GM18951 (cell line): Measurements from ENCODE around the gene CDC42.

Source experiments
- POLR2A ChIP-seq: IDR thresholded peaks from 4 replicates; pipeline ENCODE4 v1.6.1; 2011; ENCODE audit warnings: mild to moderate bottlenecking; ENCODE audit not compliant: insufficient read length, insufficient read depth; ENCODE audit errors: extremely low read depth
- in situ Hi-C: fragments of 300-500 bp; cut with MboI; formaldehyde crosslinking; loops from one replicate; pipeline ENCODE4 v1.12.0; 2022; ENCODE audit warnings: low sequenced_read_pairs, mixed read lengths, inconsistent platforms; ENCODE audit not compliant: unreplicated experiment

The CDC42 gene

GRCh38 chr1:22114083-22115012, 61.8 kb downstream of the CDC42 start:
- no peak for TF ChIP-seq POLR2A
- in situ Hi-C loops: no loop called here

DNA sequence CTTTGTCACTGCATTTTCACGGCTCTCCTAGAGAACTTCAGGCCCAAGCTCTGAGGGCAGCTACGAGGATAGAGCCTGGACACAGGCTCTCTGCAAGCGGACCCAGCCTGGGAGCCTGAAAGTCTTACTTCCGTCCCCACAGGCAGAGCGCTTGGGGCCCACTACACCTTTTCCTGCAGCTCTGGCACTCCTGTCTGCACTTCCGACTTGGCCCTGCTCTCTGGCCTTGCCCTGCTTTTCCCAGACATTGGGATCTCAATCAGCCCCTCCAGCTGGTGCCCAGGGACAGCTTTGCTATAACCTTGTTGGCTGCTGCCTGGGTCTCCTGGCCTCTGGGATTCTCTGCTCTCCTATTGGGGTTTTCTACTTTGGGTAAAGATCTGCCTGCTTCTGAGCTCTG, 62.8 kb downstream of the CDC42 start:
- in situ Hi-C loops: no loop called here
- no peak for TF ChIP-seq POLR2A

GRCh38 chr1:22117238-22117637, 64.7 kb downstream of the CDC42 start:
- TF ChIP-seq POLR2A: no peak
- in situ Hi-C loops: no loop called here

DNA sequence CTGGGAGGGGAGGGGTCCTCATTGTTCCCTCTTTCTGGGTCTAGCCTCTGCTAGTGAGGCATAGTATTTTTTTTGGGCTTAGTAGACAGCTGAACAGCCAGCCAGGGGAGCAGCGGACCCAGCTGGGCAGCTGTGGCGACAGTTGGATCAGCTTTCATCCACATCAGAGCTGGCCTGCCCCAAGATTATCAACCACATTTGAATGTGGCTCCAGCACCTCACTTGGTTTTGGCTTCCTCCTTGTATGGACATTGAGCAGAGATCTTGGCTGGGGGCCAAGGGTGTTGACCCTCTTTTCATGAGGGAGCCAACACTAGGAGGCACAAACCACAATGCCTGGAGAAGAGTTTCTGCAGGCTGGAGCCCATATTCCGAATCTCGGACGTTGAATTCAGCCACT, 65.3 kb downstream of the CDC42 start:
- in situ Hi-C loops: no loop called here
- no peak for TF ChIP-seq POLR2A

GRCh38 chr1:22118291-22118992, 65.9 kb downstream of the CDC42 start:
- in situ Hi-C loops: no loop called here
- no peak for TF ChIP-seq POLR2A

GRCh38 chr1:22119626-22120468, 67.3 kb downstream of the CDC42 start:
- in situ Hi-C loops: no loop called here
- no peak for TF ChIP-seq POLR2A

- in situ Hi-C loops: no loop called here
- no peak for TF ChIP-seq POLR2A
Measured at GRCh38 chr1:22120469-22120790, 67.9 kb downstream of the CDC42 start.

DNA sequence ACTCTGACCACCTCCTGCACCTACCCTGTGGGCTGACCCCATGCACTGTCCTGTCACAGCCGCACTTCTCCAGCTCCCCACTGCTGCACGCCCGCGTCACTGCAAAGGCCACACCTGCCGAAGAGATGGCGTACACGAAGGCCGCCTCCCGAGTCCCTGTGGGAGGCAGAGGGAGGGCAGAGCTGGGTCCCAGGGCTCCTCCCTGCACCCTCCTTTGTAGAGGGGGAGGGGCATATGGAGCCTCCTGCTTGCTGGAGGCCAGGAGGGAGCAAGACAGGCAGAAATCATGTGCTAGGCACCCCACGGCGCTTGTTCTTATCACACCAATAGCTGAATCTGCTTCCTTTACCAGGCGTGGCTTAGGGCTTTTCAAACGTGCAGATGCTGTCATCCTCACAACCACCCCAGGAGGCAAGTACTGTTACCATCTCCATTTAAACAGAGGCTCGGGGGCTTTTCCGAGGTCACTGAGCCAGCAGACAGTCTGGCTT, 69.0 kb downstream of the CDC42 start:
- TF ChIP-seq POLR2A: no peak
- in situ Hi-C loops: no loop called here

GRCh38 chr1:22122273-22123070, 70.0 kb downstream of the CDC42 start:
- in situ Hi-C loops: no loop called here

DNA sequence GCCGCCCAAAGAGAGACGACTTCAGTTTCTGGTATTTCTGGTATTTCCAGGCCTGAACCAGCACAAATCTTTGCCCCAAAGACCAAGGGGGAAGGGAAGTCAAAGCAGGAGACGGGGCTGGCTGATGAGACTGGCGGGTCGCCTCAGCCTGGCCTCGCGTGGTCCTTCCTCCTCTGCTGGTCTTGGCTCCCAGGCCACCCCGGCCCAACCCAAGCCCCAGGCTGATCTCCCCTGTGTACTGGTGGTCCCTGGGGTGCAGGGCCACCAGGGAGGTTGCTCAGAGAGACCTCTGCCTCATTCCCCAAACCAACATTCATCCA, 70.5 kb downstream of the CDC42 start:
- in situ Hi-C loops: no loop called here
- no peak for TF ChIP-seq POLR2A

More at GRCh38 chr1:22122273-22123070, 70.0 kb downstream of the CDC42 start:
- no peak for TF ChIP-seq POLR2A

GRCh38 chr1:22123901-22124404, 71.4 kb downstream of the CDC42 start:
- in situ Hi-C loops: no loop called here

DNA sequence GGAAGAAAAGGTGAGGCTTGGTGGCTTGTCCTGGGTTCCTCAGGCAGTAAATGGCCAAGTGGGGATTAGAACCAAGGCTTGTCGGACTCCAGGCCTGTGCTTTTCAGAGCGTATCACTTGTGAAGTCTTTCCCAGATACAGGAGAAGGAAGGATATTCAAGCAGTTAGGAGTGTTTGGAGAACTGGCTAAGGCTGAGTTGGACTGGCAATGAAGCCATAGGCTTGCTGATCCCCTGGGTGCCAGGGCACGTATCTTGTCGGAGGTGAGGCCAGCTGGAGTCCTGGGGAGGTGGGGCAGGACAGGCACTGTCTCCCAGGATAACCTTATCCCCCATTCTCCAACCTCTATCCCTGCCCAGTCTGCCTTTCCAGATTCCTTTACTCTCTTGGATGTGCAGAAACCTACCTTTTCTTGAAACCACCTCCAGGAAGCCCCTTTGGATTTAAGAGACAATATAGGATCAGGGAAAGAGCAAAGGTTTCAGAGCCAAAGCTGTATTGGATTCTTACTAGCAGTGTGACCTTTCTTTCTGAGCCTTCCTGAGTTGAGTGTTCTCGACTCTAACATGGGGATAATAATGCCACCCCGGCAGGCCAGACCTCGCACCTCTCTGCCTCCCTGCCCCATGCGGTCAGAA, 72.2 kb downstream of the CDC42 start:
- in situ Hi-C loops: loop anchor here (25.0 kb wide), 1 partner anchor 288 kb away; no protein-coding TSS in a partner anchor

More at GRCh38 chr1:22123901-22124404, 71.4 kb downstream of the CDC42 start:
- TF ChIP-seq POLR2A: no peak

More for the DNA sequence above, 72.2 kb downstream of the CDC42 start:
- no peak for TF ChIP-seq POLR2A
